ENCODE data around the gene ROR1.
"Not testable (repeated sequence)": the region's sequence is repeated elsewhere in the genome, so short reads cannot be mapped to it uniquely, and the experiment has no call there.

Gene ROR1

DNA sequence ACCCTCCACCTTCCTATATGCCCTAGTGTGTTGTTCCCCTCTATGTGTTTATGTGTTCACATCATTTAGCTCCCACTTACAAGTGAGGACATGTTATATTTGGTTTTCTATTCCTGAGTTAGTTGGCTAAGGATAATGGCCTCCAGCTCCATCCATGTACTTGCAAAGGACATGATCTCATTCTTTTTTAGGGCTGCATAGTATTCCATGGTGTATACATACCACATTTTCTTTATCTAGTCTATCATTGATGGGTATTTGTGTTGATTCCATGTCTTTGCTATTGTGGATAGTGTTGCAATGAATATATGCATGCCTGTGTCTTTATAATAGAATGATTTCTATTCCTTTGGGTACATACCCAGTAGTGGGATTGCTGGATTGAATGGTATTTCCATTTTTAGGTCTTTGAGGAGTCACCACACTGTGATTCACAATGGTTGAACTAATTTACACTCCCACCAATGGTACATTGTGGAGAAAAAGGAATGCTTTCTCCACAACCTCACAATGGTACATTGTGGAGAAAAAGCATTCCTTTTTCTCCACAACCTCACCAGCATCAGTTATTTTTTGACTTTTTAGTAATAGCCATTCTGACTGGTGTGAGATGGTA is 52.5 kb downstream of the ROR1 start:
- DNase-seq = not testable (repeated sequence)

DNA sequence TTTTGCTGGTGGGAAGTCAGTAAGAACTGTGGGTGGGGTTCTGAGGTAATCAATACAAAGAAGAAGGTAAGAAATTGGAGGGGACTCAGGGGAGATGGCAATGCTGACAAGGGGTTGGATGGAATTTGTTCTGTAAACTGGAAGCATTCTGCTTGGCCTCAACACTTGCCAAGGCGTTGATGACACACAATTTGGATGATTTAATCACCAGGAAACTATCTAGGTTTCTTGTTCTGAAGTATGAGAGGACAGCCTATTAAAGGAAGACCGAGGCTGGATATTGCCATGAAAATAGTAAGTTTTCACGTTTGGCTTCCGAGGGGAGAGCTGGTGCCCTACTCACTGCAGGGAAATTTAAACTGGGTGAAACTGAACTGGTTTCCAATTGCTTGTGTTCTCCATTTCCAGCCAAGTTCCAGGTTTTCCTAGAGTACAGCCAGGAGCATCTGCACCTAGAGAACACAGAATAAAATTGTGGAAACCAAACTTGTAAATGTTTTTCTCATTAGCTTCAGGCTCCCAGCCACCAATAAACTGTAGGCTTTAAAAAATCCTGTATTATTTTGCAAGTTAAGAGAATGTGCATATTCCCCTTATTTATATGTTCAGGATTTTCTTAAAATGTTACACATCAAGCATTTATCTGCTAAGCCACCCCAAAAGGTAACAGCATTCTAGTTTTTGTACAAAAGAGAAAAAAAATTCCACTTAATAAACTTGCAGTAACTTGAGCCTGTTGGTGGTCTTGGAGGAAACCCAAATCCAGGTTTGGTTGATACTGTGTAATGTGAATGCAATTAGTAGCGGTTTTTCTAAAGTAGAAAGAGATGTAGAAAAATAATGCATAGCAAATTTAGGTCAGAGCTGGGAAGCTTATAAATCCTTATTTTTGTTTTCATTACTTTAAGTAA is 53.8 kb downstream of the ROR1 start:
- DNase-seq = no peak

DNA sequence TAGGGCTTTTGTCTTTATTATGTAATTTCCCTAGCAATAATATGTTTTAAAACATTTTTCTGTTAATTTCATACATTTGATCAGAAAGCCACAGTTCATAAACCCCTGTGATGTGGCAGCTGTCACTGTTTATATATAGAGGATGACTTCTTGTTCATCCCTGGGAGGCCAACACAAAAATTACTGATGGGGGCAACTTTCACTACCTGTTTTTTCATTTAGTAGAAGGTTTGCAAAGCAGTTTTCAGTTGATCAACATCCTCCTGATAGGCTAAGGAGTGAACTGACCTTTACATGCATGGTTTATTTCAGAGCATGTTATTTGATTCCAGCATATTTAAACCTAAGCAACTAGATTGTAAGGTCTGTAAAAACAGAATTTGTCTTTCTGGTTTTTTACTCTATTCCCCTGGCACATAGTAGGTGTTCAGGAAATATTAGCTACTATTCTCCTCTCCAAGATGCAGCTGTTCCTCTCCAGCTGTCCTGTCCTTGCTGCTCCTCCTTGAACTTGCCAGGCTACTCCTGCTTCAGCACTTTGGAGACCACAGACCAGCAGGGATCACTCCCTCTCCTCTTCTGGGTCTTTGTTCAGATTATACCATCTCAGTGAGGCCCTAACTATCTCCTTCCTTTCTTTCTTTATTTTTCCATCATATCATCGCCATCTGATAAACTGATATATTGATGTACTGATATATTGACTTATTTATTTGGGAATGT is 54.7 kb downstream of the ROR1 start:
- DNase-seq = no peak

DNA sequence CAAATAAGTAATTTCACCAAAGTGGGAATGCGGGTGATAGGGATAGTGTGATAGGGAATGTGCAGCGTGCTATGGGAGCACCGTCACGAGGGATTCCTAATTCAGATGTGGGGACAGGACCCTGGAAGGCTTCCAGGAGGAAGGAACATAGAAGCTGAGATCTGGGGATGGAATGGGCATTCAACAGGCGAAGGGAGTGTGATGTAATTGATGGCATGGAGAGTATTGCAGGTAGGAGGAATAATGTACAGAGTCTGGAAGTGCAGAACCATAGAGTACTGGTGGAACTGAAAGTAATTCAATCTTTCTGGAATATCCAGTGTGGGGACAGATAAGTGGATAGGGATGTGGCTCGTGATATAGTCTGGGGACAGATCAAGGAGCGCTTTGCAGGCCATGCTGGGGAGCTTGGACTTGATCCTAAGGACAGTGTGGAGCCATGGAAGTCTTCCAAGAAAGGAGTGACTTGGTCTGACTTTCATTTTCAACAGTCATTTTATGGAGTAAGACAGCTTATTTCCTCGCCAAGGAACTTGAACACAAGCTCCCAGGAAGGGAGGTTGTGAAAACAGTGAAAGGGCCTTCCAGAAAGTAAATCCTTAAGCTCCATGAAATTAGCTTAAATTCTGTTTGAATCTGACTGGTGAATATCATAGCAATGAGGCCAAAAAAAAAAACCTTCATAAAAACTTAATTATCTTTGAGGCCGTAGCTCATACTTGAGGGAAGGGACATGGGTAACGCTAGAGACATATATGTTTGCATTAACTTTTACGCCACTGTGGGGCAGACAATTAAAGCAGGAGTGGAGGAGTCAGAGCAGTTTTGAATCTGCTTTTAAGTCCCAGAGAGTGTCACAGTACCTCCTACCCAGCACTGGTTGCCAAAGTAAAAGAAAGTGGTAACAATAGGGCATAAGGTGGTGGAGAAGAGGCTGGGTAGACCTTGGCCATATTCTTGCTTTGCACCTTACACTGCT is 55.8 kb downstream of the ROR1 start:
- no peak for DNase-seq

DNA sequence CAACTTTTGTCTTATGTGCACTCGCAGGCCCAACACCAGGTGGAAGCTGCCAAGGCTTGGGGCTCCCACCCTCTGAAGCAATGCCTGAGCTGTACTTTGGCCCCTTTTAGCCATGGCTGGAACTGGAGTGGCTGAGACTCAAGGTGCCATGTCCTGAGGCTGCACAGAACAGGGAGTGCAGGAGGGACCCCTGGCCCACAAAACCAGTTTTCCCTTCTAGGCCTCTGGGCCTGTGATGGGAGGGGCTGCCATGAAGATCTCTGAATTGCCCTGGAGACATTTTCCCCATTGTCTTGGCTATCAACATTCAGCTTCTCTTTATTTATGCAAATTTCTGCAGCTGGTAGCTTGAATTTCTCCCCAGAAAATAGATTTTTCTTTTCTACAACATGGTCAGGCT is 57.6 kb downstream of the ROR1 start:
- DNase-seq = no peak

DNA sequence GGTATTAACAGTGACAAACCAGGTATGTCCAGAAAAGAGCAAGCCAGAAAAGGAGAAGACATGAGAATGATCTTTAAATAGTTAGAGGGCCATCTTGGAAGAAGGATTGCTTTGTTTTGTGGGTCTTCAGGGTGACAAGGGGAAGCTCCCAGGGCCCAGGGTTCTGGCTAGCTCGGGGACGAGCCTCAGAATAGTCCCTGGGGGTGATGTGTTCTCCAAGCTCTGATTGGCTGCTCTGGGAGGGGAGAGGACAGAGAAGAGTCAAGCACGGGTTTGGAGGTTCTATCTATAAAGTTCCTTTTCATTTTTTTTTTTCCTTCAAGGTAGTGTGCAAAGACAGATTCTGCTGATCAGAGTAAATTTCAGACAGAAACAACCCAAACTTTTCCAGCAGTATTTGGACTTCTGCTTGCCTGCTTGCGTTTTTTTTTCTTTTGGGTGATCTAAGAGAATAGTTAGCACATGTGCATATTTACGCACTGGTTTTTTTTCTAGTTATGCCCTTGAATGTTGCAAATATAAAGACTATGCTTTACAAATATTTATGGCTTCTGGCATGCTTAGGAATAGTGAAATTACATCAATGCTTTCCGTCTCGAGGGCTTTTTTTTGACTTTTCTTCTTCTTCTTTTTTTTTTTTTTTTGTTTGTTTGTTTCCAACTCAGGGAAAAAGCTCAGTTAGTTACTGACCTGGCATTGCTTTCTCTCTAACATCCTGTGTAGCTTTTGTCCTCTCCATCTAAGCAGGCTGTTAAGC is 59.7 kb downstream of the ROR1 start:
- DNase-seq = no peak

DNA sequence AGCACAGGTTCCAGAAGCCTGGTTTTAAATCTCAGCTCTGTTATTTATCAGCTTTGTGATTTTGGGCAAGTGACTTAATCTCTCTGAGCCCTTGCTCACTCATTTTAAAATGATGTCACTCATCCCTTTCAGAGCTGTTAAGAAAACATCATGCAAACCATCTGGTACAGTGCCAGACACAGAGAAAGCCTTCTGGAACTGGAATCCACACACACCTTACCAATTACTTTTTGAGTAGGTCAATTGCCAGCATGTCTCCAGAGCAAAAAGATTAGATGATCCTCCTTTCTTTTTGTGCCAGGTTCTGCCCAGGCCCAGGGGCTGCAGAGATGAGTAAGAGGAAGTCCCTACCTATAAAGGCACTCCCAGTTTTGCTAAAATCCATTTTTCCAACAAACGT is 61.3 kb downstream of the ROR1 start:
- DNase-seq = no peak

DNA sequence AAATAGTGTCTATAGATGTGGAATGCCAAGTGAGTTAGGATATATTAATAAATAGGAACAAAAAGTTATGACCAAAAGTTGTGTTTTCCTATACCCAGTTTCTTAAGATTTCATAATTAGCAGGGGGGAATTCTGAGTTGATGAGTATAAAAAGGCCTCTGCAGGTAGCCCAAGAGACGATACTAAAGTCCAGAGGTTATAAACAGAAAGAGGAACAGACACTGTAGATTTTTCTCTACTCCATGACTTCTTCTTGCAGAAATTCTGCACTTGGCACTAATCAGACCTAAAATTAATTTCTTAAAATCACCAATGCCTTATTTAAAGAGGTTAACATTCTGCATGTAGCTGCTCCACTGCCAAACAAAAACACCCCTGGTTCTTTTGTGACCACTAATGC is 62.6 kb downstream of the ROR1 start:
- no peak for DNase-seq

DNA sequence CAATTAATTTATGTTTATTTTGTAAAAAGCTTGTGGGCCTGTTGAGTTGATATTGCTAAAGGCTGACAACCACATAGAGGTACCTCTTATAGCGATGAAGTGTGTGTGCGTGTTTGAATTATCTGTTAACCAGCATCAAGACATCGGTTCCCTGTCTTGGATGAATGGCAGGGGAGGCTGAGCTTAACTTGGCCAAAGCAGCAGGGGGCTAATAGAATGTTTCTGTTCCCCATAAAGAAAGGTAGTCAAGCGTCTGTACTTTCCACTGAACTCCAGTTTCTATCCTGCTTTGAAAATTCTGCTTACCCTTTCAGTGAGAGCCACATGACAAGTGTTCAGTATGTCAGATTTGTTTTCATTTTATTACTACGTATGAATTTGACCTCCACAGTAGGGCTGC is 63.0 kb downstream of the ROR1 start:
- no peak for DNase-seq

DNA sequence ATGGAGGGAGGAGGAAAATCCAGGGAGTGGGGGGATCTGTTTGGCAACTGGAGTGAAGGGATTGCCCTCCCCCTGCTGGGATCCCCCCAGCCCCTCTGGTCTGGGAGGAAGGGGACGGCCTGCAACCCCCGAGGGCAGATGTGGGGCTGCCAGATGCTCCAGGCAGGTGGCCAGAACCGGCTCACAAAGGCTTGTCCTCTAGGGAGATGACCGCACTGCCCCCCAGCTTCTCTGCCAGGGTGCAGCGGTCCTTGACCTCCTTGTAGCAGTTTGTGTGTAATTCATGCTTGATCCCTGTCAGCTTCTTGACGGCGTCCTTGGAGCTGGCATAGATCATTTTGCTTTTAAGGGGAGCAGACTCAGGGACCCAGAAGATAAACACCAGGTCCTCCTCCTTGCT is 69.2 kb downstream of the ROR1 start:
- no peak for DNase-seq

DNA sequence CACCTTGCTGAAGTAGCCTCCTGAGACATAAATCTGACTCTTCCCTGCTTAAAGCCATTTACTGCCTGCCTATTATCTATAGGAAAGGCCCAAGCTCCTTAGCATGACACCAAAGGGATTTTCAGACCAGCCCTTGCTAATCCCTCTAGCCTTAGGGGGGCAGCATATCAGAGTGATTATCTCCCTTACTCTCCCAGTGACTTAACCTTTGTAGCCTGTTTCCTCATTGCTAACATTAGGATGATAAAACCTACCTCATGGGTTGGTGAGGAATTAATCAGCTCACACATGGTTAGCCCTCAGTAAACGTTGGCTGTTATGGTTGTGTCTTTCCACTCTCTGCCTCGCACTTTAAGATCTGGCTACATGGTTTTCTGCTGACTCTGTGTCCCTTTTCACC is 70.1 kb downstream of the ROR1 start:
- DNase-seq = no peak

DNA sequence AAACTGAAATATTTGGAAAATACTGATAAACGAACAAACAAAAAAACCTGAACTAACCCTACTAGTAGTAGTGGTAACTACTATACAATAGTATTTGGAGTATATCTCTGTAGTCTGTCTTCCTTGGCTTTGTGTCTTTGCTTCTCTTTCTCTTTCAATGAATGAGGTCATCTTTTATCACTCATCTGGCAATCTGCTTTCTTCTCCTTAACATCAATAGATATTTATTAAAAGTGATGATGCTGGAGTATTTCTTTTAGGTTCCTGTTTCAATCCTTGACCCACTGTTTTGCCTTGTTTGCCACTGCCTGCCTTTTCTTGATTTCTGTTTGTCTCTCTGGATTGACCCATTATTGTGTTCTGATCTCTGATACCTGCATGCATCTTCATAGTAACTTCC is 71.5 kb downstream of the ROR1 start:
- no peak for DNase-seq

DNA sequence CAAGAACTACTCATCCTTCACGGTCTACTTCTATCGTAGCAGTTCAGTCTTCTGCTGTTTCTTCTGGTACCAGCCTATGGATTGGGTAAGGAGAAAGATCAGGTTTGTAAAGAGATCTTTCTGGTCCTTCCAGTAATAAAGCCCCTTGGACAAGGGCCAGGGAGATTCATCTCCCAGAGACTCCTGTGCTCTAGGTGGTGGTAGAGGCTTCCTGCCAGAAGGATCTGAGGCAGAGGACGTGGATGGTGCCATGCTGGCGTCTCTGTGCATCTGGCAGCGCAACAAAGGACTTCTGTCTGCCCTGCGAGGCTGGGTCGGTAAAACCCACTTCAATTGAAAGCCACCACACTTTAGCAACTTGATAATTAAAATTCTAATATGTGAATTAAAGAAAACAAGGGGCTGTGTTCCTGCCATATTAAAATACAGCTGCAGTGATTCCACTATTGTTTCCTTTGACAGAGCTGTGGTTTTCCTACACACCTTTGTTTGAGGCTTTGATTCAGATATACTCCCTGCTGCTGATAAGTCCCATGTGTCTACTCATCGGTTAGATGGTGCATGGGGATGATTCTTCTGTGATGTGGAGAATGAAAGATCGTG is 73.6 kb downstream of the ROR1 start:
- no peak for DNase-seq

DNA sequence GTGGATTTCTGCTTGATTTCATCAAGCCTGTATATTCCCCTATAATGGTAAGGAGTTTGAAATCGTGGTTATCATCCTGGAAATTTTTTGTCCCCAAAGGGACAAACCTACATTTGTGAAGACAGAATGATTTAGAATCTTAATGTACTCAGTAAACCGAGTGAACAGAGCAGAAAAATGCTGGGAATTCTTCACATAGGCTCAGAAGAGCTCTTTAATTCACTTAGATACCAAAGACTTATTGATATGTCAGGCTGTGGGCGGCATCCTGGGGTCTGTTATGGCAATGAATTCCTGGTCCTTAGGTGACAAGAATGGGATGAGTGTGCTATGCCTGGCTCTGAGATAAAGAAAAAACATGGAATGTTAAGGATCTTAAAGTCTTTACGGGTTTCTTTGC is 74.9 kb downstream of the ROR1 start:
- DNase-seq = no peak

DNA sequence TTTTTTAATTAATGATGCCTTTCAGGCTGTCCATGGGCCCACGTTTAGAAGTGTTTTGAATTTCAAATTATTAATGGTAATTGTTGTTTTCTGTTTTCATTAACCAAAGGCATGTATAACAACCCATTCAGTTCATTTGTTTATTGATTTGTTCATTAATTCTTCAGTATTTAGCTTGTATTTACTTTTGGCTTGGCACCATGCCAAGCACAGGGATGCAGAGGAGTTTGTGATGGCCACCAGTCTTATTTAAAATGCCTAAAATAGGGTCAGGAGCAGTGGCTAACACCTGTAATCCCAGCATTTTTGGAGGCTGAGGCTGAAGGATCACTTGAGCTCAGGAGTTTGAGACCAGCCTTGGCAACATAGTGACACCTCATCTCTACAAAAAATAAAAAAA is 75.3 kb downstream of the ROR1 start:
- DNase-seq = no peak

DNA sequence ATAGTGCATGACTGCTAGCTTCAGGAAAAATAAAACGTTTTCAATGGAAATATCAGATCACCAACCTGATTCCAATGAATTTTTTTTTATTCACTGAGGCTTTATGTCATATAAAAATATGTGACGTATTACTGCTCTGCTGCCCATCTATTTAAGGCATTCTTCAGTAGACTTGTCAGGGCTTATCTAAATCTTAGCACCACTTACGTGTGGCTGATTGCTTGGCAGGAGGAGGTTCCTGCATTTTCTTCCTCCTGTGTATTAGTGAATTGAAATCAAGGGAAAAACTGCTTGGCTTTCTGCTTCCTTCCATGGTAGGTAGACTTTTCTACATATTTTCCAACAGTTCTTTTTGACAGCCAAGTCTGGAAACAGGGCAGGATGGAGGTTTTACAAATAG is 80.3 kb downstream of the ROR1 start:
- DNase-seq = no peak

DNA sequence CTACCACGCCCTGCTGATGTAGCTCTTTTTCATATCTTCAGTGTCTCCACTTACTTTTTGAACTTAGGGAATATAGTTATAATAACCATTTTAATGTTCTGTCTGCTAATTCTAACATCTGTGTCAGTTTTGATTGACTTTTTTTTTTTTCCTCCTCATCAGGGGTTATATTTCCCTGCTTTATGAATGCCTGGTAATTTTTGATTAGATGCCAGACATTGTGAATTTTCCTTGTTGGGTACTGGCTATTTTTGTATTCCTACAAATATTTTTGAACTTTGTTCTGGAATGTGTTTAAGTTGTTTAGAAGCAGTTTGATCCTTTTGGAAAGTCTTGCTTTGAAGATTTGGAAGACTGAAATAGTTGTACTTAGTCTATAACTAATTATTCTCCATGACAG is 82.1 kb downstream of the ROR1 start:
- DNase-seq = no peak

DNA sequence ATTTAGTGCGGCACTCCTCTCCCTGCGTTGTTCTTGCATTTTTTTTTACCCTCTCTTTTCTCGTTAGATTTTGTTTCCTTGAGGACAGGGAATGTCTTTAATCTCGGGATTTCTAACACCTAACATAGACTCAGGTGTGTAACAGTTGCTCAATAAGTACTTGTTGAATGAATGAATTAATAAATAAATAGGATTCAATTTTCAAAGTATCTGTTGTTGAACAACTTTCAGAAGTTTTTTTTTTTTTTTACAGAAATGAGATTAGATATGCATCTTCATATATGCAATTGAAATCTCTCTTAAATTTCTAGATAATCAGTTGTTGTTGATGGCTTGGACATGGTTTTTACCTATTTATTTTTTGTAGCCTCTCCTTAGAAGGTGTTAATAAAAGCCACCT is 83.1 kb downstream of the ROR1 start:
- no peak for DNase-seq

DNA sequence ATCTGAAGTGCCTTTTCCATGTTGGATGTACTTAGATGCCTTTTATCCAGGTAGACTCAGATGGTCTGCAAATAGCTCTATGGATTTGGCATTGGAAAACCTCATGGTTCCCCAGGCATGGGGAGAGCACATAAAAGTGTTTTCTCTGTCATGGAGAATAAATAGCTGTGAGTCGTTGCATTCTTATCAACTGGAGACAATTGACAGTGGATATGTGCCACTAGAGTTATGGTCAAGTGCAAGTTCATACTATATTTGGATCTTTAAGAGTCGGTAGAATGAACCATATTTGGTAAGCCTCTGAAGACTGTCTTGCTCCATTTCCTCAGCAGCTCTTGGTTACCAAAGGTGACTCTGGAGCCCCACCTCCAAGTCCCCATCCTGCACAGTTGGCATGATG is 83.7 kb downstream of the ROR1 start:
- DNase-seq = no peak

DNA sequence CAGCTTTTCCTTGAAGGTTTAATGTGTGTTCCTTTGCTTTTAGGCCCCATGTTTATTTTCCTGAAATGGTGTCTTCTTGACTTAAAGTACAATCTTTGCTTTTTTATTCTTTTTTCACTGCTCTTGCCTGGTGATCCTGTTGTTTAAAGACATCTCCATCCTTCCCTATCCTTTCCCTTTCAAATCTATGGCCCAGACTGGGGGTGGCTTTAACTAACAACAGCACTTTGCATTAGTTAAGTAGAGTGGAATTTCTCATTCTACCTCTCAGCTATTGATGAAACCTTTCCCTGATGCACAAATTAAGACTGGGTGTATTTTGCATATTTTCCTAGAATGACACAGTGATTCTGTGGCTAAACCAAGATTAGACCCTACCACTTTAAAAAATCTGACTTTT is 84.3 kb downstream of the ROR1 start:
- DNase-seq = no peak

DNA sequence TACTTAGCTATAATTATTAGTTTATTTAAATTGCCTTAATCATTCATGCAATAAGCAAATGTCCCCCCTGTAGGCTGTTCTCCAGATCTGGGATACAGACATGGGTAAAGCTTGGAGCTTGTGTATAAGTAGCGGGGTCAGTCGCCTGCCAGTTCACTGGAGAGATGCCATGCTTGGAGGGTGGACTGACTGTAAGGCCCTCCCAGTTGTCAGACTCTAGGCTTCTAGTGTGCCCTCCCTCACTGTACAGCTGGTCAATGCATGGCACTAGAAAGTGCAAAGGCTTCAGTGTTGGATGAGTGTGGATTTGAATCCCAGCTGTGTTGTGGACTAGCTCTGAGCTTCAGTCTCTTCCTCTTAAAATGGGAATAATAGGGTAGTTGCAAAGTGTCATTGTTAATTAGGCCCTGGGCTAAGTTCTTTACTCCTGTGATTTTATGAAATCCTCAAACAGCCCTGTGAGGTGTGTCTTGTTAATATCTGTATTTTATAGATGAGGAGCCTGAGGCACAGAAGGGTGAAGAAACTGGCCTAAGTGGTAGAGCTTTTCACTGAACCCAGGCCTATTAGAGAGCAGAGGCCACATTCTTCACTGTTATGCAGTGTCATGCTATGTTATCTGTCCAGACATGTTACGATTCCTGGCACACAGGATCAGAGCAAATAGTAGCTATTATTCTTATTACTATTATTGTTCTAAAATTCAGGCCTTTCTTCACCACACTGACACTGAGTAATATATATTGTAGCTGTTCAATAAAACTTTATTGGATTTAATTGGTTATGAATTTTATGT is 85.9 kb downstream of the ROR1 start:
- no peak for DNase-seq

Data from stimulated activated naive CD4-positive, alpha-beta T cell (primary cell).